ENCODE results near the gene PITX2.

The PITX2 gene

DNA sequence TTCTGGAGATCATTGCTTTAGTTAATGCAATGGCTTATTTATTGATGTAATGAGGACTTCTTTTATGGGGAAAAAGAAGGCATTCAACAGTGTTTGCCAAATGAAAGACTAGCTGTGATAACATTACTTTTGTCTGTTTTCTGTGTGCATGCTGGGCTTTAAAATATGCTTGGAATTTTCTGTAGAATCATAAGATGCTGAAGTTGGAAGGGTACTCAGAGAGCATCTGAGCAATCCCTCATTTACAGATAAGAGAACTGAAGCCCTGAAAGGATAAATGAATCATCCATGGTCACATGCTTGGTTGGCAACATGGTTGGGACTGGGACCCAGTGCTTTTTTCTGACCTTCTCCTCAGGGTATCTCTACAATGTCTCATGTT, 31.4 kb upstream of the PITX2 start:
- Histone ChIP-seq H3K4me1 (ENCODE audit: control insufficient read depth, insufficient read depth, low read length, poor library complexity, severe bottlenecking) (no peaks in the 10 kb centered on the region), H3K9me3 (ENCODE audit: control insufficient read depth, low read length) (no peaks in the 10 kb centered on the region), H3K27me3 (replicated peaks; ENCODE audit: control insufficient read depth, insufficient read depth, low read length, poor library complexity, severe bottlenecking) (no peaks in the 10 kb centered on the region), H3K27ac (ENCODE audit: insufficient read depth, low read length, poor library complexity, severe bottlenecking) (no peak overlapping the region), H3K36me3 (ENCODE audit: control insufficient read depth, insufficient read depth, low read length) (no peaks in the 10 kb centered on the region), H3K4me3 (ENCODE audit: insufficient read depth, low read depth, low read length, poor library complexity, severe bottlenecking) (no peak overlapping the region)
- no peak for DNase-seq

DNA sequence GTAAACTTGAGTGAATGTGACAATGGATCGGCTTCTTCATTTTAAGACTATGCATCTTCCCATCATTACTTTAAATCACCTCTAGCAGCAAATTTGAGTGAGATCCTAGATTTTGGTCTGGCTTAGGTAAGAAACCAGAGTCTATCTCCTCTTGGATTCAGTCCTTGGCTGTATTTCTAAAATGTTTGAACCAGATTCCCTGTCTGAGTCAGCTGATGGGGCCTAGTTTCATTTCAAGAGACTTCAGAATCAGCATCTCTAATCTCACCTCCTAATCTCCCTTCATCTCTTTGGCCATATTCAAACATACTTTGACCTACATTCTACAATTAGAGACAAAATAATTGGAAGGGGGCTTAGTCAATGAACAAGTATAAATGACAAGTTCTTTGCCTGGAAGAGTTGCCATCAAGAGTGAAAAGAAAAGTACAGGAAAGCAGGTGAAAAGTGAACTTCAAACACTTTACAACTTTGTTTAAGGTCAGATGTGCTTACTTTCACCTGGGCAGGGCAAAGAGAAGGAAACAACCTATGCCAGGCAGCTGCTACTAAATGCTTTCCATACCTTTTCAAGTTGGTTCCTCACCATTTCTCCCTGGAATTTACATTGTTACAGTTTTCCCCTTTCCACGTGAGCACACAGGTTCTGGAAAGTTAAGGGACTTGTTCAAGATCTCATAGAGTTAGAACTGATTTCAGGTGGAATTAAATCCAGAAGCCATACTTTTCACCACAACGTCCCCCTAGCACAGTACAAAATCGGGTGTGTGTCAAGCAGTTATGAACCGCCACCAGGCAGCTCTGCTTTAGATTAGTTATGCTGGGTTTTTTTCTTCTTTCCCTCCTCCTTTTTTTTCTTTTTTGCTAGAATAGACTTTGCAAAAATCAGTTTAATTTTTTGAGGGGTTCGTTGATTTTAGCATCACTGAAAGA, 30.7 kb upstream of the PITX2 start:
- Histone ChIP-seq H3K9me3 (ENCODE audit: control insufficient read depth, low read length) (no peaks in the 10 kb centered on the region), H3K27ac (ENCODE audit: insufficient read depth, low read length, poor library complexity, severe bottlenecking) (no peak overlapping the region)
- no peak for DNase-seq

DNA sequence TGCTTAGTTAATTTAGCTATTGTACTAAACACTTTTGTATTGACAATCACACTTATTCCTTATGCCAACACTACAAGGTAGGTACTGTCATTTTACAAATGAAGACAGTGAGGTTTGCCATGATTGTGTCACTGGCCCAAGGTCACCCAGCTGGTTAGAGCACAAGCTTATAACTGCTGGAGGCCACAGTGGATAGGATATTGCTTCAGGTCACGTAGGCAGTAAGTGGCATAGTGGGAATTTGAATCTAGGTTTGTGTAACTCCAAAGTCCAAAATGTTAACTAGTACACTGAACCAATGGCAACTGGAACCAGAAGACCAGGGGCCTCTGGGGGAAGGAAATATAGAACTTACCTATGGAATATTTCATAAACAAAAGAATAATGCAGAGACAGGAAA, 21.1 kb upstream of the PITX2 start:
- DNase-seq = no peak
- no peaks in the 10 kb centered on the region for H3K9me3 ChIP-seq (ENCODE audit: control insufficient read depth, low read length)
- H3K27ac ChIP-seq (ENCODE audit: insufficient read depth, low read length, poor library complexity, severe bottlenecking) = no peak overlapping the region
- no peaks in the 10 kb centered on the region for H3K4me1 ChIP-seq (ENCODE audit: control insufficient read depth, insufficient read depth, low read length, poor library complexity, severe bottlenecking)
- no peaks in the 10 kb centered on the region for H3K36me3 ChIP-seq (ENCODE audit: control insufficient read depth, insufficient read depth, low read length)
- peaks cover 20% of the 10 kb centered on the region for H3K27me3 ChIP-seq (replicated peaks; ENCODE audit: control insufficient read depth, insufficient read depth, low read length, poor library complexity, severe bottlenecking)
- no peak overlapping the region for H3K4me3 ChIP-seq (ENCODE audit: insufficient read depth, low read depth, low read length, poor library complexity, severe bottlenecking)

More for the DNA sequence above, 30.7 kb upstream of the PITX2 start:
- no peaks in the 10 kb centered on the region for H3K36me3 ChIP-seq (ENCODE audit: control insufficient read depth, insufficient read depth, low read length)
- no peaks in the 10 kb centered on the region for H3K4me1 ChIP-seq (ENCODE audit: control insufficient read depth, insufficient read depth, low read length, poor library complexity, severe bottlenecking)
- no peaks in the 10 kb centered on the region for H3K27me3 ChIP-seq (replicated peaks; ENCODE audit: control insufficient read depth, insufficient read depth, low read length, poor library complexity, severe bottlenecking)
- no peak overlapping the region for H3K4me3 ChIP-seq (ENCODE audit: insufficient read depth, low read depth, low read length, poor library complexity, severe bottlenecking)

DNA sequence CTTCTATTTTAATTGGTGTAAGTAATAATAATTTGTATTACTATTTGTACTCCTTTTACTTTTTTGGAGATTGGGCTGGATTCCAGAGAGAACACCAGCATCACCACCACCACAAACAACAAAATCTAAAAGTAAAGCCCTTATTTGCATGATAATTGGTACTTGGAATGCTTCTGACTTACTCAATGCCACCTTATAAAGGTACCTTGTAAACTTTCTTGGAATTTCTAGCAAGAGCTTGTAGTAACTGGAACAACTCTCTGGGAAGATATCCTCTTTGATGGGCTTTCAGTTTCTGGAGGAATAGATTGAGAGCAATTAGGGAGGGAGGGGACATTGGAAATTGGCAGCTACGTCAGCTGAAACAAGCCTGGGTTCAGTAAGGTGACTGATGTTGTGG, 20.2 kb upstream of the PITX2 start:
- H3K27me3 ChIP-seq (replicated peaks; ENCODE audit: control insufficient read depth, insufficient read depth, low read length, poor library complexity, severe bottlenecking) = peaks cover 26% of the 10 kb centered on the region
- DNase-seq = no peak
- H3K4me1 ChIP-seq (ENCODE audit: control insufficient read depth, insufficient read depth, low read length, poor library complexity, severe bottlenecking) = no peaks in the 10 kb centered on the region
- H3K27ac ChIP-seq (ENCODE audit: insufficient read depth, low read length, poor library complexity, severe bottlenecking) = no peak overlapping the region
- H3K36me3 ChIP-seq (ENCODE audit: control insufficient read depth, insufficient read depth, low read length) = no peaks in the 10 kb centered on the region
- H3K4me3 ChIP-seq (ENCODE audit: insufficient read depth, low read depth, low read length, poor library complexity, severe bottlenecking) = no peak overlapping the region
- H3K9me3 ChIP-seq (ENCODE audit: control insufficient read depth, low read length) = no peaks in the 10 kb centered on the region

DNA sequence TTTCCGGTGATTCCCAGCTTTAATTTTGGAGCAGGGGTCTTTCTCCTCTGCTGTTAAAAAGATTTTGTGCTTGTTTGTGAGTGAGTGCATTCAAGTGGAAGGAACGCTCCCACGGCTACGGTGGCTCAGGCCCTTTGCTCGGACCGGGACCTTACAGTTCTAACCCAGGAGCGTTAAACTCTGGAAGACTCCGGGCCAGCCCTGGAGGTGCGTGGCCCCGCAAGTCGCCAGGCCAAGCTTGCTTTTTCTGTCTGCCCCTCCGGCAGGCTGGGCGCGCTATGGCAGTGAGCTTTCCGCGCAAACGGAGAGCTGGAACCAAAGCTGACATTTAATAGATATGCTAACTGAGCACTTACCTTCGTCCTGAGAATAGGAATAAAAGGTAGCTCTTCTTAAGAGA, 18.3 kb upstream of the PITX2 start:
- no peak overlapping the region for H3K4me3 ChIP-seq (ENCODE audit: insufficient read depth, low read depth, low read length, poor library complexity, severe bottlenecking)
- H3K4me1 ChIP-seq (ENCODE audit: control insufficient read depth, insufficient read depth, low read length, poor library complexity, severe bottlenecking) = no peaks in the 10 kb centered on the region
- H3K27me3 ChIP-seq (replicated peaks; ENCODE audit: control insufficient read depth, insufficient read depth, low read length, poor library complexity, severe bottlenecking) = peaks cover 38% of the 10 kb centered on the region
- DNase-seq = no peak
- H3K27ac ChIP-seq (ENCODE audit: insufficient read depth, low read length, poor library complexity, severe bottlenecking) = no peak overlapping the region
- H3K36me3 ChIP-seq (ENCODE audit: control insufficient read depth, insufficient read depth, low read length) = no peaks in the 10 kb centered on the region
- no peaks in the 10 kb centered on the region for H3K9me3 ChIP-seq (ENCODE audit: control insufficient read depth, low read length)

DNA sequence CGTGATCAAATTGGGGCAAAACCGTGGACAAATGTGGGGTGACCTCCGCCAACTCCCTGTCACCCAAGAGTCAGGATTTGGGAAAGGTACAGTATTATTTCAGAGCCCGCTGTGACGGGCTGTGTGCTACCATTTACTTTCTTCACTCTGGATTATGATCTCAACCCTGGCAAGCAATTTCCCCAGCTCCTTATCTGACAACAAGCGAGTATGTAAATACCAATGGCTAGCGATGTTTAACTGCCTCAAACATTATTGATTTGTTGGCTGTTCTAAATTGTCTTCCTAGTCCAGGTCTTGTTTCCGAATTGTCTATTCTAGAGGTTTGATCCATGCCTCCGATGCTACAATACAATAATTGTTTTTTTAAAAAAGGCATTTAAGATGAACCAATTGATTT, 17.7 kb upstream of the PITX2 start:
- DNase-seq = no peak
- Histone ChIP-seq H3K4me3 (ENCODE audit: insufficient read depth, low read depth, low read length, poor library complexity, severe bottlenecking) (no peak overlapping the region), H3K4me1 (ENCODE audit: control insufficient read depth, insufficient read depth, low read length, poor library complexity, severe bottlenecking) (no peaks in the 10 kb centered on the region), H3K9me3 (ENCODE audit: control insufficient read depth, low read length) (no peaks in the 10 kb centered on the region), H3K27ac (ENCODE audit: insufficient read depth, low read length, poor library complexity, severe bottlenecking) (no peak overlapping the region), H3K36me3 (ENCODE audit: control insufficient read depth, insufficient read depth, low read length) (no peaks in the 10 kb centered on the region), H3K27me3 (replicated peaks; ENCODE audit: control insufficient read depth, insufficient read depth, low read length, poor library complexity, severe bottlenecking) (peaks cover 38% of the 10 kb centered on the region)

DNA sequence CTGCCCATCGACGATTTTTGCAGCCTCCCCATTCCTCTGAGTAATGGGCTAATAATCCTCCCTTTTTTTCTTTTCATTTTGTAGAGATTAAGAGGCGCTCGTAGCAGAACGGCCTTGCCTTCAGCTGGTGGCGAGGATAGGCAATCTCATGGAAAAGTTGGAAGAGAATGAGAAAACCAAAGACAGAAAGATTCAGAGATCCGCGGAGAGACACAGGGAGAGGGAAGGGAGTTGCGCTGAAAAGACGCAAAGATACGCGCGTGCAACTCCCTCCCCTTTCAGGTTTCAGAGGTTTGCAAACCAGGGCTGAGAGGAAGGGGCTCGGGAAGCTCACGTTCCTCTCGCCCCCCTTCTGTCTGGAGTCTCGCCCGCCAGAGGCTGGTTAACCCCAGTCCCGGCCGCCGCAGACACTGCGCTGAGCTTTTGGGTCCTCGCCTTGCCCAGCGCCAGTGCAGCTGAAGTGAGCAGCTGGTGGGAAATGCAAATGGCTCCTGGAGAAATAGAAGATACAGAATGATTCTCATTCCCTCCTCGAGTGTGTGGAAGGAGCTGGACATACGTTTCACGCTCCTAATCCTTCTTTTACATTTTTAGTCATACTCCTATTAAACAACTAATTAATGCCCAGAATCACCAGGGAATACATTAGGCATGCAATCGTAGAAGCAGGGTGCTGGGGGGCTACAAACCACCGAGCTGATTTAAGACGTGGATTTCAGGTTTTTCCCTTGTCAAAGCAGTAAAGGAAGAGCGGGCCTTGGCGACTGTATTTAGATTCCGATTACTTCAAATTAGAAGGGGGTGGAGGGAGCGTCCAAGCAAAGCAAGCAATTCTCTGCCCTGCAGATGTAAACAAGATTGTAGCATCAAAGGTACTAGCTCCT, 16.6 kb upstream of the PITX2 start:
- Histone ChIP-seq H3K4me1 (ENCODE audit: control insufficient read depth, insufficient read depth, low read length, poor library complexity, severe bottlenecking) (no peaks in the 10 kb centered on the region), H3K36me3 (ENCODE audit: control insufficient read depth, insufficient read depth, low read length) (no peaks in the 10 kb centered on the region), H3K27me3 (replicated peaks; ENCODE audit: control insufficient read depth, insufficient read depth, low read length, poor library complexity, severe bottlenecking) (peaks cover 46% of the 10 kb centered on the region), H3K9me3 (ENCODE audit: control insufficient read depth, low read length) (no peaks in the 10 kb centered on the region), H3K27ac (ENCODE audit: insufficient read depth, low read length, poor library complexity, severe bottlenecking) (no peak overlapping the region), H3K4me3 (ENCODE audit: insufficient read depth, low read depth, low read length, poor library complexity, severe bottlenecking) (no peak overlapping the region)
- no peak for DNase-seq

DNA sequence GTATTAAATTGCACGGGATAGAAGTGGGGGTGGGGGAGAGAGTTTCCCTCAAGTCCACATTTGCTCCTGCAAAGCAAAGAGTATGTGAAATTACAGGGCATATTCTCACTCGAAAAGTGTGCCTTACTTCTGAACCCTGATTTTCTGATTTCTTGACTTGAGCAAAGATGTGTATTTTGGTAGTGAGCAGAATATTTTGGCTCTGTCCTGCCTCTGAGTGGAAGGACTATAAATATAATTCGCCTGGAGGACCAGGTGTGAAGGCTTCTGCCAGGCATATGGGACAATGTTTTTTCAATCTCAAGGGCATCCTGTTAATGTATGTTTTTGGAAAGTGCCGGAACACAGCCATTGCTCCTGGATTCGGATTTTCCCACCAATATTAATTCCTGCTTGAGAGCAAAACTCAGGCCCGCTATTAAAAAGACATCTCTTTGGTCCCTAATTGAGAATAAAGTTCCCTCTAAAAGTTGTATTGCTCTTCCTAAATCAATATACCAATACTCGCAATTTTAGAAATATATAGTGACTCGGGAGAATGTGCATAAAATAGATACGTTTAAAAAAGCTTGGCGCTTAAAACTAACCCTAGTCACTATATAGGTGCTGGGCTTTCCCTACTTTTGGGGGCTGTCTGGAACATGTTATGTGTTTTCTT, 15.3 kb upstream of the PITX2 start:
- H3K27me3 ChIP-seq (replicated peaks; ENCODE audit: control insufficient read depth, insufficient read depth, low read length, poor library complexity, severe bottlenecking) = peaks cover 58% of the 10 kb centered on the region
- H3K4me1 ChIP-seq (ENCODE audit: control insufficient read depth, insufficient read depth, low read length, poor library complexity, severe bottlenecking) = no peaks in the 10 kb centered on the region
- H3K27ac ChIP-seq (ENCODE audit: insufficient read depth, low read length, poor library complexity, severe bottlenecking) = no peak overlapping the region
- H3K36me3 ChIP-seq (ENCODE audit: control insufficient read depth, insufficient read depth, low read length) = no peaks in the 10 kb centered on the region
- DNase-seq = no peak
- no peaks in the 10 kb centered on the region for H3K9me3 ChIP-seq (ENCODE audit: control insufficient read depth, low read length)
- H3K4me3 ChIP-seq (ENCODE audit: insufficient read depth, low read depth, low read length, poor library complexity, severe bottlenecking) = no peak overlapping the region

DNA sequence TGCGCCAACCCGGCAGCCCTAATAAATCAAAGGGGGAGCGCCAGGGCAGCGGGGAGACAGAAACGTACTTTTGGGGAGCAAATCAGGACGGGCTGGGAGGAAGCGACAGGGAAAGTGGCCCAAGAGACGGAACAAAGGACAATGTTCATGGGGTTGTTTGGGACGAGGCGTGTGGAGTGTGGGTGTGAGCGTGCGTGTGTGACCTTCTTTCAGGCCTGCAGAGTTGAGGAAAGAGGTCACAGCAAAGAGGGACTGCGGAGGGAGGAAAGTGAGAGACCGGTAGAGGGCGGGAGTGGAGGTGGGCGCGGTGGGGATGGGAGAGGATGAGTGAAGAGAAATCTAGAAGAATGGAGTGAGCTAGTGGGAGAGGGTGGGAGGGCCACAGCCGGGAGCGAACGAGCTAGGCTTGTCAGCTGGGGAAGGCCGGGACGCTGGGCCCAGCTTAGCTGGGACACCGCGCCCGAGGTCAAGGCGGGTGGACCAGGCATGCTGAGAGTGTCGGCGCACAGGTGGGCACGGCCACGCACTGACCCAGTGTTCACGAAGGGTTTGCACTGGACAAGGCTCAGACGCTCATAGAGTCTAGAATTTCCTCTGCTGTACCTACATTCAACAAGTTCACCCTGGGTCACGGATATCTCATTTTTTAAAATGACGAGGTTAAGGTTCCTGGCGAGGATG, 14.7 kb upstream of the PITX2 start:
- Histone ChIP-seq H3K4me3 (ENCODE audit: insufficient read depth, low read depth, low read length, poor library complexity, severe bottlenecking) (no peak overlapping the region), H3K4me1 (ENCODE audit: control insufficient read depth, insufficient read depth, low read length, poor library complexity, severe bottlenecking) (no peaks in the 10 kb centered on the region), H3K27ac (ENCODE audit: insufficient read depth, low read length, poor library complexity, severe bottlenecking) (no peak overlapping the region), H3K27me3 (replicated peaks; ENCODE audit: control insufficient read depth, insufficient read depth, low read length, poor library complexity, severe bottlenecking) (peaks cover 65% of the 10 kb centered on the region), H3K9me3 (ENCODE audit: control insufficient read depth, low read length) (no peaks in the 10 kb centered on the region), H3K36me3 (ENCODE audit: control insufficient read depth, insufficient read depth, low read length) (no peaks in the 10 kb centered on the region)
- no peak for DNase-seq

All from effector memory CD4-positive, alpha-beta T cell (primary cell).